Measurements from ENCODE around the gene FGF12. TPM values are rescaled to one million over a fixed set of nuclear protein-coding genes. Genes with fewer than 3 reads are reported as not detected.

The FGF12 gene
- total and polyA plus RNA-seq, 2 experiments from 2014 or later = 6.0 to 14.3 TPM

DNA sequence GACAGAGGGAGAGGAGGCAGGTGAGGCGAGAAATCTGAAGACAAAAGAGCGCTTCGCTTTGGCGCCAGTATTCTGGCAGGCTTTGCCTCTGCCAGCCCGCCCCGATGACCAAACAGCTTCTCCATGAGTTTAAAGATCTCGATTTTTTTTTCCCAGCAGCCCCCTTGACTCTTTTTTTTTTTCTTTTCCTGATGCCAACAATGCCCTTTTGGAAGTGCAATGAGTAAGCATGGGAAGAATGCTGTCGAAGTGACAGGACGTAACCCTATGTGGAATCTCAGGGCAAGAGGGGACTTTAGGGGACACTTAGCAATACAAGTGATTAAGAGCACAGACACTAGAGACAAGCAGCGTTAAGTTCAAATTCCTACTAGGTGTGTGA lies 211.7 kb downstream of the FGF12 start:
- ATAC-seq (no peak; the same call in 2 of the 3 replicates), DNase-seq (ENCODE audit: low spot score) (no peak)
- Mint-ChIP-seq H3K36me3 (ENCODE audit: low read depth) (no peaks in the 10 kb centered on the region), H3K27me3 (ENCODE audit: insufficient read depth, low read depth, poor library complexity) (peaks cover 10% of the 10 kb centered on the region), H3K4me3 (peak overlapping the region; percentile 95), H3K9me3 (no peaks in the 10 kb centered on the region; the same call in 2 of the 3 replicates), H3K4me1 (peaks cover 14% of the 10 kb centered on the region), H3K27ac (peak overlapping the region; percentile 88)
- no peaks in the 10 kb centered on the region for H3K79me2 ChIP-seq (replicated peaks; ENCODE audit: insufficient read depth)
- H2AFZ ChIP-seq = peak overlapping the region; percentile 98
- no peak overlapping the region for H3K27ac ChIP-seq (ENCODE audit: low read depth)
- peaks cover 15% of the 10 kb centered on the region for H3K4me1 ChIP-seq (ENCODE audit: insufficient read depth)
- peaks cover 12% of the 10 kb centered on the region; the same call in 1 of the 2 replicates for H3K27me3 ChIP-seq (ENCODE audit: insufficient read depth)
- H3K4me3 ChIP-seq = peak overlapping the region; percentile 83
- no peaks in the 10 kb centered on the region; the same call in 1 of the 2 replicates for H4K20me1 ChIP-seq (replicated peaks; ENCODE audit: insufficient read depth)
- TF ChIP-seq NANOG (IDR thresholded peaks at IDR 0.05; ENCODE audit: borderline replicate concordance) = no peak
- TF ChIP-seq JUNB (IDR thresholded peaks at IDR 0.05; ENCODE audit: unreplicated experiment) = no peak
- TF ChIP-seq EZH2 (IDR thresholded peaks at IDR 0.05; ENCODE audit: low read depth, unreplicated experiment) = no peak
- peaks cover 4% of the 10 kb centered on the region; the same call in 1 of the 2 replicates for H3F3A ChIP-seq (replicated peaks; ENCODE audit: low read depth)
- peak overlapping the region; percentile 92 for H3K4me2 ChIP-seq
- no peaks in the 10 kb centered on the region for H3K9me2 ChIP-seq (ENCODE audit: insufficient read depth)
- no peaks in the 10 kb centered on the region for H3K36me3 ChIP-seq (ENCODE audit: insufficient read depth)

DNA sequence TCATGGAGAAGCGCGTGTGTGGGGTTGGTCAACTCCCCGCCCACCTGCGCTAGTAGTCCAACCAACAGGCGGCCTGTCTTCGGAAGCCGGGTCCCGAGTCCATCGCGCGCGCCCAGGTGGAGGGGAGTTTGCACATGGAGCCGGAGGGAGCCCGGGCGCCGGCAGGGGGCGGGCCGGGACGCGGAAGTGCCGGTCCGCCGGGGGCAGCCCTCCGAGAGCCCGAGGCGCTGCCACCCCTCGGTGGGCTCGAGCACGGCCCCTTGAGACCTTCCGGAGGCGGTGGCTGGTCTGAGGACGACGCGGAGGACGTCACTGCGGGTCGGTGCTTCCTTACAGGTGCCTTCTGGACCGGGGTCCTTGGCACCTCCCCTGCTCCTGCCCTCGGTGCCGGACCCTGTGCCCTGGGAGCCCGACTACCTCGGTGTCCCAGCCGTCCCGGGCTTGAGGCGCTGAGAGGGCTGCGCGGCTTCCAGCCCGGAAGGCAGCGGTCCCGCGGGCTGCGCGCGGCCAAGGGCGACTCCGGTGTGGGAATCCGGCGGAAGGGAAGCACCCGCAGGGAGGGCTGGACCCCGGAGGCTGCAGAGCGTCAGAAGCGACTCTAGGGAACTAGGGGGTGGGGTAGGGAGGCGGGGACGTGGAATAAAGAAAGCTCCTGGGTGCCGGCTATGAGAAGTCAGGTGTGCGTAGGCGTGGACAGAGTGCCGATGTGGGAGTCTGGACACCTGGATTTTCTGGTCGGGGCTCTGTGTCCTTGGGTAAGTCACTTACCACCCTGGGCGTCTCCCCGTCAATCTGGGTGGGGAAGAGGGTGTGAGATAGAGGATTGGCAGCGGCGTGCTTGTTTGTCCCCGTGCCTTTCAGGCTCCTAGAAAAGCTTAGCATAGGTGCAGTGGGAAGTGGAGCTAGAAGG lies 212.3 kb downstream of the FGF12 start:
- Histone ChIP-seq H3F3A (replicated peaks; ENCODE audit: low read depth) (peaks cover 4% of the 10 kb centered on the region; the same call in 1 of the 2 replicates), H3K4me1 (ENCODE audit: insufficient read depth) (peaks cover 15% of the 10 kb centered on the region), H3K9me2 (ENCODE audit: insufficient read depth) (0 out of 2 replicates have a peak, but pooled peaks cover 4% of the 10 kb centered on the region), H3K27ac (ENCODE audit: low read depth) (no peak overlapping the region), H4K20me1 (replicated peaks; ENCODE audit: insufficient read depth) (no peaks in the 10 kb centered on the region; the same call in 1 of the 2 replicates), H2AFZ (peak overlapping the region; percentile 99), H3K4me2 (peak overlapping the region; percentile 92), H3K79me2 (replicated peaks; ENCODE audit: insufficient read depth) (no peaks in the 10 kb centered on the region), H3K36me3 (ENCODE audit: insufficient read depth) (no peaks in the 10 kb centered on the region), H3K27me3 (ENCODE audit: insufficient read depth) (peaks cover 12% of the 10 kb centered on the region; the same call in 1 of the 2 replicates), H3K4me3 (peak overlapping the region; percentile 83)
- peak overlapping the region; percentile 88 for H3K27ac Mint-ChIP-seq
- H3K4me3 Mint-ChIP-seq = peak overlapping the region; percentile 95
- ATAC-seq (peak; percentile 88), DNase-seq (ENCODE audit: low spot score) (peak; percentile 93)
- H3K9me3 Mint-ChIP-seq = peaks cover 3% of the 10 kb centered on the region; the same call in 1 of the 3 replicates
- TF ChIP-seq CTCF (conservative IDR thresholded peaks at IDR 0.05; ENCODE audit: low read depth in 2 of 2) (peak; percentile 41 to 55), EZH2phosphoT487 (IDR thresholded peaks at IDR 0.05; ENCODE audit: unreplicated experiment) (no peak), POLR2AphosphoS5 (IDR thresholded peaks at IDR 0.05; ENCODE audit: low read depth) (peak; percentile 41; the same call in 1 of the 2 replicates), REST (IDR thresholded peaks at IDR 0.05; ENCODE audit: unreplicated experiment) (peak; percentile 31), CREB1 (CRISPR knock-in tag; IDR thresholded peaks at IDR 0.05; ENCODE audit: low read depth) (peak; percentile 78), ETS1 (IDR thresholded peaks at IDR 0.05) (no peak)
- H3K36me3 Mint-ChIP-seq (ENCODE audit: low read depth) = no peaks in the 10 kb centered on the region
- H3K27me3 Mint-ChIP-seq (ENCODE audit: insufficient read depth, low read depth, poor library complexity) = peaks cover 10% of the 10 kb centered on the region
- H3K4me1 Mint-ChIP-seq = peaks cover 14% of the 10 kb centered on the region
